Activated naive CD8-positive, alpha-beta T cell treated with anti-CD3 and anti-CD28 coated beads, Interleukin-2, amount 50 U/mL, for 16 hours (primary cell): Measurements from ENCODE around the gene PNMA6F.

Source experiments
- DNase-seq: peaks from one replicate; pipeline ENCODE4 v3.0.0-alpha.2; 2020; ENCODE audit warnings: low read depth, low spot score

PNMA6F gene

GRCh38 chrX:153321381-153322124 lies at the start of gene PNMA6F:
PNMA6F (minus strand) TSS chrX:153321767; CDS start chrX:153320674, 1,093 bp downstream.
- no peak for DNase-seq

GRCh38 chrX:153371256-153371655 lies 49.7 kb upstream of the PNMA6F start:
- no peak for DNase-seq

- no peak for DNase-seq
Observed at GRCh38 chrX:153370293-153371055, 48.9 kb upstream of the PNMA6F start.

- no peak for DNase-seq
Observed at GRCh38 chrX:153366878-153367538, 45.4 kb upstream of the PNMA6F start.

- DNase-seq, result no peak
Observed at GRCh38 chrX:153366119-153366518, 44.6 kb upstream of the PNMA6F start.

GRCh38 chrX:153365670-153366069 lies 44.1 kb upstream of the PNMA6F start:
- DNase-seq, result no peak

GRCh38 chrX:153361781-153362397 lies 40.3 kb upstream of the PNMA6F start:
- no peak for DNase-seq

GRCh38 chrX:153357877-153358276 lies 36.3 kb upstream of the PNMA6F start:
- no peak for DNase-seq

- no peak for DNase-seq
Observed at GRCh38 chrX:153353416-153353815, 31.8 kb upstream of the PNMA6F start.

GRCh38 chrX:153352858-153353257 lies 31.3 kb upstream of the PNMA6F start:
- DNase-seq, result no peak

- DNase-seq, result no peak
Observed at GRCh38 chrX:153351981-153352380, 30.4 kb upstream of the PNMA6F start.

- DNase-seq, result no peak
Observed at GRCh38 chrX:153349952-153350351, 28.4 kb upstream of the PNMA6F start.

- DNase-seq, result no peak
Observed at GRCh38 chrX:153348421-153348820, 26.9 kb upstream of the PNMA6F start.

GRCh38 chrX:153347530-153347929 lies 26.0 kb upstream of the PNMA6F start:
- no peak for DNase-seq

- DNase-seq, result no peak
Observed at GRCh38 chrX:153343674-153344073, 22.1 kb upstream of the PNMA6F start.

- no peak for DNase-seq
Observed at GRCh38 chrX:153342762-153343558, 21.4 kb upstream of the PNMA6F start.

- DNase-seq, result no peak
Observed at GRCh38 chrX:153340111-153340510, 18.5 kb upstream of the PNMA6F start.

GRCh38 chrX:153339662-153340061 lies 18.1 kb upstream of the PNMA6F start:
- no peak for DNase-seq

GRCh38 chrX:153338836-153339235 lies 17.3 kb upstream of the PNMA6F start:
- no peak for DNase-seq

- no peak for DNase-seq
Observed at GRCh38 chrX:153336988-153337387, 15.4 kb upstream of the PNMA6F start.
